Neural progenitor cell (in vitro differentiated cells): ENCODE data around the gene MYH2.

Experiments
- EZH2 ChIP-seq: fragments of 200-600 bp; sonication (generic); IDR thresholded peaks from 2 replicates; pipeline ENCODE4 v1.6.1; 2017; ENCODE audit warnings: antibody characterized with exemption, mild to moderate bottlenecking, moderate library complexity
- EZH2phosphoT487 ChIP-seq: fragments of 200-600 bp; sonication (generic); IDR thresholded peaks from 2 replicates; pipeline ENCODE4 v1.6.1; 2017; ENCODE audit warnings: antibody characterized with exemption
- TF ChIP-seq, protein P1 (sequence below): fragments of 200-600 bp; sonication (generic); IDR thresholded peaks from 2 replicates; pipeline ENCODE4 v1.5.1; 2017; ENCODE audit warnings: antibody characterized with exemption, mild to moderate bottlenecking

DNA sequence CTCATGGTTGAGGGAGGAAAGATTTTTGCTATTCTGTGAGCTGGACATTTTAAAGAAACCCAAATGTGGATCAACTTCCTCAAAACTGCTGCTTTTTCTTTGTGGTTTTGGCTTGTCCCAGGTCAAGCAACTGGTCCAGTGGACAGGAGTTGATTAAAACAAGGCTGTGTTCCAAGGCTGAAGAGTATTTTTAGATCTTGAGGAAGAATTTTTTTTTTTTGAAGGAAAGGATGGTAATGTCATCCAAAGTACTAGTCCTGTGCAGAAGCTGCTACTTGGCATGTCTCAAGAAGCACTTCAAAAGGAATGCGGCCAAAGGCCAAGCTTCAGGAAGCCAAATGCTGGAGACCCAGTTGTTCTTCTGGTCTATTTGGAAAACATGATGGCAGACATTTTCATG lies 8.0 kb upstream of the MYH2 start:
- TF ChIP-seq, protein P1, sequence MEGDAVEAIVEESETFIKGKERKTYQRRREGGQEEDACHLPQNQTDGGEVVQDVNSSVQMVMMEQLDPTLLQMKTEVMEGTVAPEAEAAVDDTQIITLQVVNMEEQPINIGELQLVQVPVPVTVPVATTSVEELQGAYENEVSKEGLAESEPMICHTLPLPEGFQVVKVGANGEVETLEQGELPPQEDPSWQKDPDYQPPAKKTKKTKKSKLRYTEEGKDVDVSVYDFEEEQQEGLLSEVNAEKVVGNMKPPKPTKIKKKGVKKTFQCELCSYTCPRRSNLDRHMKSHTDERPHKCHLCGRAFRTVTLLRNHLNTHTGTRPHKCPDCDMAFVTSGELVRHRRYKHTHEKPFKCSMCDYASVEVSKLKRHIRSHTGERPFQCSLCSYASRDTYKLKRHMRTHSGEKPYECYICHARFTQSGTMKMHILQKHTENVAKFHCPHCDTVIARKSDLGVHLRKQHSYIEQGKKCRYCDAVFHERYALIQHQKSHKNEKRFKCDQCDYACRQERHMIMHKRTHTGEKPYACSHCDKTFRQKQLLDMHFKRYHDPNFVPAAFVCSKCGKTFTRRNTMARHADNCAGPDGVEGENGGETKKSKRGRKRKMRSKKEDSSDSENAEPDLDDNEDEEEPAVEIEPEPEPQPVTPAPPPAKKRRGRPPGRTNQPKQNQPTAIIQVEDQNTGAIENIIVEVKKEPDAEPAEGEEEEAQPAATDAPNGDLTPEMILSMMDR, result no peak
- TF ChIP-seq EZH2phosphoT487 (no peak), EZH2 (no peak)
